Measurements from ENCODE around the gene MAPKAP1. TPM values are rescaled to one million over a fixed set of nuclear protein-coding genes. Genes with fewer than 3 reads are reported as not detected.
A peak's percentile ranks its signal among the peaks of the same experiment; 100 is the strongest.

MAPKAP1 gene
- total and polyA plus RNA-seq, 4 donors, result 32.2 to 58.4 (median 56.1) TPM

- H3K4me3 ChIP-seq (ENCODE audit: low read length in 2 of 2), result no peak overlapping the region
- intact Hi-C loops (cut with DNase I), result no loop called here
- DNase-seq (no peak), ATAC-seq (ENCODE audit: low FRiP score) (no peak)
- peaks cover 0 to 9% of the 10 kb centered on the region in 2 donors for H3K4me1 ChIP-seq (ENCODE audit: control insufficient read depth in 1 of 2, insufficient read depth in 2 of 2, low read length in 2 of 2)
- peaks cover 0 to 2% of the 10 kb centered on the region in 2 donors for H3K36me3 ChIP-seq (ENCODE audit: control insufficient read depth in 1 of 2, insufficient read depth in 2 of 2, low read length in 1 of 2)
- H3K27me3 ChIP-seq (ENCODE audit: control insufficient read depth in 1 of 2, insufficient read depth in 2 of 2, low read length in 1 of 2), result no peaks in the 10 kb centered on the region
- 95 to 97% methylated on average over 8 of the region's 8 CpGs for WGBS, 2 donors
- H3K9me3 ChIP-seq (ENCODE audit: control insufficient read depth, low read length), result no peaks in the 10 kb centered on the region
- no peak overlapping the region for H3K27ac ChIP-seq (ENCODE audit: low read depth in 1 of 2, low read length in 2 of 2)
These were observed 238.4 kb downstream of the MAPKAP1 start for GRCh38 chr9:125468646-125469045.

- Histone ChIP-seq H3K4me1 (ENCODE audit: control insufficient read depth in 1 of 2, insufficient read depth in 2 of 2, low read length in 2 of 2) (peaks cover 0 to 3% of the 10 kb centered on the region in 2 donors), H3K9me3 (ENCODE audit: control insufficient read depth, low read length) (no peaks in the 10 kb centered on the region), H3K36me3 (ENCODE audit: control insufficient read depth in 1 of 2, insufficient read depth in 2 of 2, low read length in 1 of 2) (peaks cover 0 to 2% of the 10 kb centered on the region in 2 donors), H3K27ac (ENCODE audit: low read depth in 1 of 2, low read length in 2 of 2) (no peak overlapping the region), H3K27me3 (ENCODE audit: control insufficient read depth in 1 of 2, insufficient read depth in 2 of 2, low read length in 1 of 2) (no peaks in the 10 kb centered on the region), H3K4me3 (ENCODE audit: low read length in 2 of 2) (no peak overlapping the region)
- ATAC-seq (ENCODE audit: low FRiP score), result no peak
- intact Hi-C loops (cut with DNase I), result no loop called here
- DNase-seq, result no peak
- 52 to 71% methylated on average over 7 of the region's 7 CpGs for WGBS, 2 donors
These were observed 239.8 kb downstream of the MAPKAP1 start for GRCh38 chr9:125467116-125467740.

- Histone ChIP-seq H3K27ac (ENCODE audit: low read depth in 1 of 2, low read length in 2 of 2) (no peak overlapping the region), H3K4me3 (ENCODE audit: low read length in 2 of 2) (no peak overlapping the region), H3K27me3 (ENCODE audit: control insufficient read depth in 1 of 2, insufficient read depth in 2 of 2, low read length in 1 of 2) (no peaks in the 10 kb centered on the region), H3K4me1 (ENCODE audit: control insufficient read depth in 1 of 2, insufficient read depth in 2 of 2, low read length in 2 of 2) (peaks cover 0 to 3% of the 10 kb centered on the region in 2 donors), H3K9me3 (ENCODE audit: control insufficient read depth, low read length) (no peaks in the 10 kb centered on the region), H3K36me3 (ENCODE audit: control insufficient read depth in 1 of 2, insufficient read depth in 2 of 2, low read length in 1 of 2) (peaks cover 0 to 2% of the 10 kb centered on the region in 2 donors)
- intact Hi-C loops (cut with DNase I), result no loop called here
- 94 to 95% methylated on average over 5 of the region's 5 CpGs for WGBS, 2 donors
- DNase-seq (no peak), ATAC-seq (ENCODE audit: low FRiP score) (no peak)
These were observed 240.6 kb downstream of the MAPKAP1 start for GRCh38 chr9:125466411-125466810.

GRCh38 chr9:125464591-125465385, 242.2 kb downstream of the MAPKAP1 start:
- 96 to 97% methylated on average over 12 of the region's 12 CpGs for WGBS, 2 donors
- DNase-seq, result no peak

GRCh38 chr9:125463926-125464325, 243.1 kb downstream of the MAPKAP1 start:
- H3K9me3 ChIP-seq (ENCODE audit: control insufficient read depth, low read length), result no peaks in the 10 kb centered on the region
- intact Hi-C loops (cut with DNase I), result no loop called here
- 98 to 100% methylated on average over 2 of the region's 2 CpGs for WGBS, 2 donors
- H3K4me3 ChIP-seq (ENCODE audit: low read length in 2 of 2), result no peak overlapping the region
- H3K27ac ChIP-seq (ENCODE audit: low read depth in 1 of 2, low read length in 2 of 2), result no peak overlapping the region
- ATAC-seq (ENCODE audit: low FRiP score), result no peak
- H3K4me1 ChIP-seq (ENCODE audit: control insufficient read depth in 1 of 2, insufficient read depth in 2 of 2, low read length in 2 of 2), result peaks cover 3 to 4% of the 10 kb centered on the region in 2 donors
- peaks cover 0 to 2% of the 10 kb centered on the region in 2 donors for H3K36me3 ChIP-seq (ENCODE audit: control insufficient read depth in 1 of 2, insufficient read depth in 2 of 2, low read length in 1 of 2)
- DNase-seq, result no peak
- no peaks in the 10 kb centered on the region for H3K27me3 ChIP-seq (ENCODE audit: control insufficient read depth in 1 of 2, insufficient read depth in 2 of 2, low read length in 1 of 2)

More at GRCh38 chr9:125464591-125465385, 242.2 kb downstream of the MAPKAP1 start:
- Histone ChIP-seq H3K27me3 (ENCODE audit: control insufficient read depth in 1 of 2, insufficient read depth in 2 of 2, low read length in 1 of 2) (no peaks in the 10 kb centered on the region), H3K27ac (ENCODE audit: low read depth in 1 of 2, low read length in 2 of 2) (no peak overlapping the region), H3K4me1 (ENCODE audit: control insufficient read depth in 1 of 2, insufficient read depth in 2 of 2, low read length in 2 of 2) (peaks cover 3 to 4% of the 10 kb centered on the region in 2 donors), H3K9me3 (ENCODE audit: control insufficient read depth, low read length) (no peaks in the 10 kb centered on the region), H3K4me3 (ENCODE audit: low read length in 2 of 2) (no peak overlapping the region), H3K36me3 (ENCODE audit: control insufficient read depth in 1 of 2, insufficient read depth in 2 of 2, low read length in 1 of 2) (peaks cover 0 to 2% of the 10 kb centered on the region in 2 donors)
- ATAC-seq (ENCODE audit: low FRiP score), result no peak
- intact Hi-C loops (cut with DNase I), result no loop called here

GRCh38 chr9:125462861-125463291, 244.1 kb downstream of the MAPKAP1 start:
- Histone ChIP-seq H3K27ac (ENCODE audit: low read depth in 1 of 2, low read length in 2 of 2) (peak overlapping the region in 1 of 2 donors; percentile 42), H3K4me1 (ENCODE audit: control insufficient read depth in 1 of 2, insufficient read depth in 2 of 2, low read length in 2 of 2) (peaks cover 3 to 4% of the 10 kb centered on the region in 2 donors), H3K36me3 (ENCODE audit: control insufficient read depth in 1 of 2, insufficient read depth in 2 of 2, low read length in 1 of 2) (peaks cover 0 to 2% of the 10 kb centered on the region in 2 donors), H3K4me3 (ENCODE audit: low read length in 2 of 2) (no peak overlapping the region), H3K9me3 (ENCODE audit: control insufficient read depth, low read length) (no peaks in the 10 kb centered on the region), H3K27me3 (ENCODE audit: control insufficient read depth in 1 of 2, insufficient read depth in 2 of 2, low read length in 1 of 2) (no peaks in the 10 kb centered on the region)
- 56 to 63% methylated on average over 10 of the region's 10 CpGs for WGBS, 2 donors
- DNase-seq, result no peak
- intact Hi-C loops (cut with DNase I), result no loop called here
- no peak for ATAC-seq (ENCODE audit: low FRiP score)

- Histone ChIP-seq H3K27me3 (ENCODE audit: control insufficient read depth in 1 of 2, insufficient read depth in 2 of 2, low read length in 1 of 2) (no peaks in the 10 kb centered on the region), H3K9me3 (ENCODE audit: control insufficient read depth, low read length) (no peaks in the 10 kb centered on the region), H3K4me1 (ENCODE audit: control insufficient read depth in 1 of 2, insufficient read depth in 2 of 2, low read length in 2 of 2) (peaks cover 3 to 4% of the 10 kb centered on the region in 2 donors), H3K27ac (ENCODE audit: low read depth in 1 of 2, low read length in 2 of 2) (no peak overlapping the region), H3K4me3 (ENCODE audit: low read length in 2 of 2) (no peak overlapping the region), H3K36me3 (ENCODE audit: control insufficient read depth in 1 of 2, insufficient read depth in 2 of 2, low read length in 1 of 2) (no peaks in the 10 kb centered on the region)
- ATAC-seq (ENCODE audit: low FRiP score) (no peak), DNase-seq (no peak)
- 92 to 93% methylated on average over 8 of the region's 8 CpGs for WGBS, 2 donors
- intact Hi-C loops (cut with DNase I), result no loop called here
These were observed 245.3 kb downstream of the MAPKAP1 start for GRCh38 chr9:125461636-125462190.

- 86% methylated on average over 8 of the region's 8 CpGs for WGBS, 2 donors
- no peak for DNase-seq
- no peak overlapping the region for H3K4me3 ChIP-seq (ENCODE audit: low read length in 2 of 2)
- intact Hi-C loops (cut with DNase I), result no loop called here
- no peaks in the 10 kb centered on the region for H3K9me3 ChIP-seq (ENCODE audit: control insufficient read depth, low read length)
- no peak overlapping the region for H3K27ac ChIP-seq (ENCODE audit: low read depth in 1 of 2, low read length in 2 of 2)
- H3K4me1 ChIP-seq (ENCODE audit: control insufficient read depth in 1 of 2, insufficient read depth in 2 of 2, low read length in 2 of 2), result peaks cover 3 to 4% of the 10 kb centered on the region in 2 donors
- ATAC-seq (ENCODE audit: low FRiP score), result no peak
- H3K36me3 ChIP-seq (ENCODE audit: control insufficient read depth in 1 of 2, insufficient read depth in 2 of 2, low read length in 1 of 2), result no peaks in the 10 kb centered on the region
- no peaks in the 10 kb centered on the region for H3K27me3 ChIP-seq (ENCODE audit: control insufficient read depth in 1 of 2, insufficient read depth in 2 of 2, low read length in 1 of 2)
These were observed 245.9 kb downstream of the MAPKAP1 start for GRCh38 chr9:125460883-125461635.

All from aorta (tissue), 5 donors.